Kasumi-1 (cell line): Measurements from ENCODE around the gene IFNG-AS1.

Source experiments
- DNase-seq, 2 experiments: peaks; one replicate each; lab custom pipeline; 2025; lab: John Stamatoyannopoulos, UW

The IFNG-AS1 gene

DNA sequence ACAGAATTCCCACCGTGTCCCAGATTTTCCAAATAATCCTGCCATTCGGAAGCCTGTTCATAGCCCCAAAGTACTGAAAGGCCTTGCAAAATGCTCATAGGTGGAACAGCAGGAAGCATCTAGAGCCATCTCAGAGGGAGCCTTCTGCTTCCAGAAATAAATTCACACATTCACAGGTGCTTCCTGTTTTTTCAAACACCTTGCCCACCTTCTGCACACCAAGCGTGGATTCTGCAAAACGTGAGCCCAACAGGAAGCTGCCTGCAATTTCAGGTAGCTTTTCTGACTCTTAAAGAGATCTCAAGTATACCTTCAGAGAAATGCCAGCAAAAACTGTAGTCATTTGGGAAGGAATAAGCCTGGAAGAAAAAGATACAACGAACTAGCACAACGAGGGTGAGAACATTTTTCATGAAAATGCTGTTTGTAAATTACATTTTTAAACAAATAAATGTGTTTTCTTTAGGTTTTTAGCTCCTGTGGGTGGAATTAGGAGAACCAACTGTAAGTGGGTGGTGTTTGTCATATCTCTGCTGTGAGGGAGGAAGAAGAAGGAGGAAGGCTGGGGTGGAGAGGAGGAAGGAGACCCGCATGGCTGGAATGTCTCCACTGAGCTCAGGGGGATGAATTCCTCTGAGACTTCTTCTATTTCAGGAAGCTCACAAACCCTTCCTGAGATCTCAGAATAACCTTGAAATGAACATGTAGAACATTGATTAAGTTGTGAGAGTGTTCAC is at the start of gene IFNG-AS1:
IFNG-AS1 (plus strand) TSS at position 264 of the 737 bp plus-strand sequence.
- DNase-seq = no peak

DNA sequence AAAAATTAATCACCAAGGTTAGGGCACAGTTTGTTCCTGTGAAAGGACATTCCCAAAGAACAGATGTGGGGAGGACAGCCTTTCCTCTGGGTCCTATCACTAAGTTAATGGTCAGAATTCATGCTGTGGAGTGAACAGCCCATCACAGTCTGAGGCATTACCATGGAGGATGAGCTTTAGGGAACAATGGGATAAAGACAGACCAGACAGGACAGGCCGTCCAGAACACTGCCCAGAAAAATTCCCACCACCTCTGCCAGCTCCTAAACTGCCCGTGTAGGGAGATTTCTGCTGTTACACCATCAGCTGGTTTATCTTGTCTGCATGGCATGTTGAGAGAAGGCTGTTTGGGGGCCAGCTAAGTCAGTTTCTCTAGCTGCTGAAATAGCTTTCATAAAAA is 49.6 kb upstream of the IFNG-AS1 start:
- DNase-seq = no peak

DNA sequence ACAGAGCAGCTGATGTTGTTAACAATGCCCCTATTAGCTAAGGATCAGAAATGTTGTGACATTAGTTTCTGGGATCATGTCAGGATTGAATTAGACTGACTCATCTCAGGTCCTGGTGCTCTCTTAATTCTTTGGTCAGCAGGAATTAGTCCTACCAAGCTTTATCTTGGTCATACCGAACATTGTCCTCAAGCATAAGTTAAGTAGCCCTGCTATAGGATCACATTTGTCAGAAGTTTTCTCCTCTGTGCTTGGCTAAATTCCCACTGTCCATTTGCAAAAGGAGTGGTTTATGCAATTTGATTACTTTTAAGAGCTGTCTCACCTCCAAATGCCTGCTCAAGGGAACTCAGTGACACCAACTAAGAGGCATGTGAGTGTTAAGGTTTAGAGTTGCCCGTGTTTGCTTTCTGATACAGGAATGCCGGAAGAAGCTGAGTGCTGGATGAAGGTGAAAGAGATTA is 48.4 kb upstream of the IFNG-AS1 start:
- no peak for DNase-seq

DNA sequence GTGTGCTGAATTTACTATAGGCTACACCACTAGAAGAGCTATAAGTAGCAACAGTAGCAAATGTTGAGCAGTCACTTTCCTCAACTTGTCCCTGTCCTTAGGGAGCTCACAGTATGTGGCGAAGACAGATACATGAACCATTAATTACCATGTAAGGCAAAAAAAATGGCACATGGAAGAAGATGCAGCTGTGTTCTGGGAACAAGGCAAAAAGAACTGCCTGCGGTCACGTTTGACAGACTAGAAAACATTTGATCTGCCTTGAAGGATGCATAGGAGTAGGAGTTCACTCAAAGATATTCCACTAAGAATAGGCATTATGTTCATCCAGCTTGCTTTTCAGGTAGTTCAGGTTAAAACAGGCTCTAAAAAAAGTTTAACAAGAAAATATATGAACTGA is 46.5 kb upstream of the IFNG-AS1 start:
- no peak for DNase-seq

DNA sequence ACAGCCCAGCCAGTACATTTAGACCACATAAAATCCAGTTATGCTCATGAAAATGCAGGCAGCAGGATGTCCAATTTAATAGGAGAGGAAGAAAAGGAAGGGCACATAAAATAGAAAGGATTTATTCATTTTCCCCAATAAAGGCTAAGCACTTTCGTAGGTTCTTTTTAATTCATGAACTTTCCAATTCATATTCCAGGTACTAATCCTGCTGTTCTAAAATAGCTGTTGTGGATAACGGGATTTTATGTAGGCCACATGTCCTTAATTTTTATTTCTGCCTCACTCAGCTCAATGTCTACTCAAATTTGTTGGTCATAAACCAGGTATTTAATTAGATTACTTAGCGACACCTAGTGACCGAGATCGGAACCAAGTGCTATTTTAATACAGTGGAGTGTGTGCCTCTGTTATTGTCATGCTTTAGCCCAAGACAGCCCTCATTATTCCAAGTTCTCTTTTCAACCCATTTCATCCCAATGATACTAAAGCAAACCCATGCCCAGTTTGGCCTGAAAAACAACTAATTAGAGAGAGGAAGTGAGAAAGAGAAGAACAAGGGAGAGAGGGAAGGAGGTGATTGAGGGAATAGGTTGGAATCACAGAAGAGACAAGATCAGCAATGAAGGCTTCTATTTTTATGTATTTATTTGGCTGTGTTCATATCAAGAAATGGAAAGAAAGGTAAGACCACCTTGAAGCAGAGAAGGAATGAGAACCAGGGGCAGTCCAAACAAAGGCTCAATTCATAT is 45.9 kb upstream of the IFNG-AS1 start:
- peak; percentile 80 to 89 for DNase-seq

DNA sequence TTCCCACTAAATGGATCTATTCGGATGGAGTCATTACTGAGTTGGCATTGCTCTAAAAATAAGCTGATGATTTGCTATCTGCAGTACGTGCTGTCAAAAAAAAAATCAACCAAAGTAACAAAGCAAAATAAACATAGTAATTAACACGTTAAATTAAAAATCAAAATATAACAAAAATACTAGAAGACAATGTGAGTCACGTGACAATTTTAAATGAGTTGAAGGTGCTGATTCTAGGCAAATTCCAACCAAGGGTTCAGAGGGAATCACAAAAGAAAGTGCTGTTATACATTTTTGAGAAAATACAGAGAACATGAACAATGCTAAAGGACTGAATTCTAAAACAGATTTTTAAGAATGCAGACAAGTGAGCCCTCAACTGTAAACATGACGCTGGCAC is 45.2 kb upstream of the IFNG-AS1 start:
- no peak for DNase-seq

DNA sequence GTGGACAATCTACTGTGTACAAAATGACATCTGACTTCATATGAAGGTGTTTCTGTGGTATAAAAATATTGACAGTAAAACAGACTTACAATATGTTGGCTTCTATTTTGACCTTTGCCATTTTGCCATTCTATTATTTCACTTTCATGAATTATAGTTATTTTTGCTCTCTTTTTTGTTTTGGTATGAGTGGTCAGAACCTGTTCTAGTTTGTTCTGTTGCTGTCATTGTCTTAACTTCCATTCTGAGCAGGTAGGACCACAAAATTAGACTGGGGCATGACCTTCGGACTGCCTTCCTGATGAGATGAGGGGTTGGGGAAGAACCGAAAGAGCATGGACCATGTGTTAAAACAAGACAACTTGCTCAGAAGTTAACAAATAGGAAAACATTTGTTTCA is 36.5 kb upstream of the IFNG-AS1 start:
- no peak for DNase-seq

DNA sequence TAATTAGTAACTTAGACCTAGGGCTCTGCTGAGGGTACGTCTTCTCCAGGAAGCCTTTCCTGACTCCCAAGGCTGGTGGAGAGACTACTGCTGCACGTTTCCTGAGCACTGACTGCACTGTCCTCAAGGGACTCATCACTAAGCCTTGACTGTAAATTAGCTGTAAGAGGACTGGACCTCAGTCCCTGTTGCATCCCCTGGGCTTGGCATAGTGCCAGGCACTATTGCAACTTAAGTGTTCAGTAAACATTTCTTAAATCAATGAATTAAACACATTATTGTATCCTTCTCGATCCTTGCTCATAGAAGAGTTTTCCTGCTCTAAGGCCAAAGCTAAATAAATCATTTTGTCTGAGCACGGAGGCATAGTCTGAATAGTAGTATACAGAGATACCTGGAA is 31.9 kb upstream of the IFNG-AS1 start:
- no peak for DNase-seq

DNA sequence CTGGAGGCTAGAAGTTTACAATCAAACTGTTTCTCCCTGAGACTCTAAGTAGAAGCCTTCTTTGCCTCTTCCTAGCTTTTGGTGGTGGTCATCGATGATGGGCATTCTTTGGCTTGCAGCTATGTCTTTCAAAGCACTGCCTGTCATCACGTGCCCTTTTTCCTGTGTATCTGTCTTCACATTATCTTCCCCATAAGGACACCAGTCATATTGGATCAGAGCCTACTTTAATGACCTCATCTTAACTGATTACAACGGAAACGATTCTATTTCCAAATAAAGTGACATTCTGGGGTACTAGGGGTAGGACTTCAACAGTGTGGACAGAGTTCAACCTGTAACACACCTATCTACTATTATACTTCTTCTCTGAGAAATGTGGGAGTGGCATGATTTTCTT is 31.1 kb upstream of the IFNG-AS1 start:
- no peak for DNase-seq

DNA sequence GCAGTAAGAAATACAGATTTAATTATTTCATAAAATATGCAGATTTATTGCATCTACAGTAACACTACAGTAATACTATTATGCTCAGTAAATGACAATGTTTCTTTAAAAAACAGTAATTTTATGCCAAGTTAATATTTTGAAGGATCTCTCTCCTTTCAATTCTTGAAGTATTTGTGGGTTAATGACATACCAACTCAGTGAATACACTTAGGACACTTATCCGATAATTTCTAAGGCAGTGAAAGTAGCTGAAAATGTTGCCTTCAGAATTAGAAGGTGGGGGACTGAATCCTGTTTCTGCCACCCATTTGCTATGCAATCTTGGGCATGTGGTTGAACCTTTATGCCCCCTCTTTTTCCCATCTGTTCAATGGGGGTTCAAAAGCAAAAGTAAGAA is 24.8 kb upstream of the IFNG-AS1 start:
- DNase-seq = no peak

DNA sequence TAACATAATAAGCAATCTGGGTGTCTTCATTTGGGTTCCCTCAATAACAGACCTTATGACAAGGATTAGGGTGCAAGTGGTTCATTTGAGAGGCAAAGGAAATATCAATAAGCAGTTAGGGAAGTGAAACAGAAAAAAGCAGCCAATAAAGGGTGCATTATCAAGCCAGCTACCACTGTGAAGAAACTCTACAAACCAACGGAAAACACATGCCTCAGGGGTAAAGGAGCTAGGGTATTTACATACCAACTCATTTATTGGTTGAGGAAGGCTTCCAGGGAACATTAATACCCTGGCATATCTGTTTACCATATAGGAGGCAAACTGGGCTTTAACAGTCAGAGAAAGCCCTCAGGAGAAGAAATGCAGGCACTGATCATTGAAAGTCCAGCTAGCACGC is 22.7 kb upstream of the IFNG-AS1 start:
- DNase-seq = no peak

DNA sequence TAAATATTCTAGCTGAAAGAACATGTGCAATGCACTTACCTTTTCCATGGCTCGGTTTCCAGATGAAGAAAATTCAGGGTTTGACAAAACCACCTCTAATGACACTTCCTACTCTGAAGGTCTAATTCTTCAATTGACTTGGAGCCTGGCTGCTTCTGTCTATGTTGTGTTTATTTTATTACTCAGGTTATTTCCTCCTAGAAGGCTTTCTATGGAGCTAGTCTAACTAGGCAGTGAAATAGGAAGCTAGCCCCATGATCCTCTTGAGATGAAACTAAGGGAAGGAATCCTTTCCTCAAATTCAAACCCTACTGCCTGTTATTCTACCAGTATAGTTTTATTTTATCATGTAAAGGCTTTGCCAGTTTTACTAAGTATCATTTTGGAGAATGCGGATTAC is 20.9 kb upstream of the IFNG-AS1 start:
- no peak for DNase-seq

DNA sequence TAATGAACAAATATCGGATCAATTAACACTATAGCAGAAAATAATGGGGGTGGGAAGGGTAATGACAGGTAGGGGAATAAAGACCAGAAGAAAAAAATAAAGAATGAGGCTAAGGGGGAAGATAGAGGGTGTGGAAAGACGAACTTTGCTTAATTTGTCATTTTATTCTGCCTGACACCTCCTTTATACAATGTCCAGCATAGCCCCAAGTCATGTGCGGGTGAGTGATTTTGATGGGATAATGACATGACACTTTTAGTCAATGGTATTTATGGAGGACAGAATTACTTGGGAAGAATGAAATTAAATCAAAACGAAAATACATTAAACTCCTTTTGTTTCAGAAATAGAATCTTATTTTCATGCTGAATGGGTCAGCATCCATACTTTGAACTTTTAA is 20.5 kb upstream of the IFNG-AS1 start:
- no peak for DNase-seq

DNA sequence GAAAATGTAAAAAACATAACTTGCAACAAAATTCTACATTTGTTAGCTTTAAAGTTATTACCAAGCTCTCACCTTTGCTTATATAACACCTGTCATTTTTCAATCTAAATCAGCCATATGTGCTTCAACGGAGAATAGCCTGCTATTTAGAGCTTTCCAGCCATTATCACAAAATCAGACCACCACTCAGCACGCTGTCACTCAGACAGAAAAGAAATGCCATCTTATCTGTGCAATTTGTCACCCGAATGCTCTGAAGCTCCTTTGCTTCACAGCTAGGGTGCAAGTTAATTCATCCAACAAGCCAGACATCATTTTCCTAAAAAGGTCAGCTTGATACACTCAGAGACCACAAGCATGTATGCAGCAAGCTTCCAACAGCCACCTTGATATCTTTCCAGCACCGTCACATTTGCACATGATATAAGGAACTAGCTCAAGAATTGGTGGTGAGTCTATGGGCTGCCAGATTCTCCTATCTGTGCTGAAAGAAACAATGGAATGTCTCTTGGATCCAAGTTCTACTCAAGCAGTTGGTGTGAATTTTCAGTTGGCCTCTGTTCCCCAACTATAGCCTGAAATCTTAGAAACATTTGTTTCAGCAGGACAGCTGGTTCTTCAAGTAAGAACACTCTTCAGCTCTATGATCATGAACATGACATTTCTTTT is 20.0 kb upstream of the IFNG-AS1 start:
- DNase-seq = no peak

DNA sequence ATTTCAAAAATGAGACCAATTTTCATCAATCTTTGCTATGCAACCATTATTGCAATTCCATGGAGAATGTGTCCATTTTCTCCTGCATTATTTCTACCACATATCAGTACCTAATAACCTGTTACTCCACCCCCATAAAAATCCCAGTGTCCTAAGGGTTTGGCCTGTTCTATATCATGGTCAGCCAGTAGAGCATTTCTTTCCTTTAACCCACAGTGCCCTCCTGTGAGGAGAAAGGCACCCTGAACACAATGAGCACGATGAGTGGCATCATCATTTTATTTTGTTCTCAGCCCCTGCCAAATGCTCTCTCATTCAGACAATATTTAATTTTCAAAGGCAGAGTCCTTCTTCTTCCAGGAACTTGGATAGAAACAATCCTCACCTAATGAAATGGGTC is 11.6 kb upstream of the IFNG-AS1 start:
- no peak for DNase-seq

DNA sequence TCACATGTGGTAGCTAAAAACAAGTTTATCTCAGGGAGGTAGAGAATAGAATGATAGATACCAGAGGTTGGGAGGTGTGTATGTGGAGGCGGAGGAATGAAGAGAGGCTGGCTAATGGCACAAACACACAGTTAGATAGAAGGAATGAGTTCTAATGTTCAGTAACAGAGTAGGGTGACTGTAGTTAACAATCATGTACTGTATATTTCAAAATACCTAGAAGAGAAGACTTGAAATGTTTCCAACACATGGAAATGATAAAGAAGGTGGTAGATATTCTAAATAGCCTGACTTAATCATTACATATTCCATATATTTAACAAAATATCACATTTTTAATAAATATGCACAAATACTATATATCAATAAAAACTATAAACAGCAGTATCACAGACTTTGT is 8.9 kb upstream of the IFNG-AS1 start:
- no peak for DNase-seq

DNA sequence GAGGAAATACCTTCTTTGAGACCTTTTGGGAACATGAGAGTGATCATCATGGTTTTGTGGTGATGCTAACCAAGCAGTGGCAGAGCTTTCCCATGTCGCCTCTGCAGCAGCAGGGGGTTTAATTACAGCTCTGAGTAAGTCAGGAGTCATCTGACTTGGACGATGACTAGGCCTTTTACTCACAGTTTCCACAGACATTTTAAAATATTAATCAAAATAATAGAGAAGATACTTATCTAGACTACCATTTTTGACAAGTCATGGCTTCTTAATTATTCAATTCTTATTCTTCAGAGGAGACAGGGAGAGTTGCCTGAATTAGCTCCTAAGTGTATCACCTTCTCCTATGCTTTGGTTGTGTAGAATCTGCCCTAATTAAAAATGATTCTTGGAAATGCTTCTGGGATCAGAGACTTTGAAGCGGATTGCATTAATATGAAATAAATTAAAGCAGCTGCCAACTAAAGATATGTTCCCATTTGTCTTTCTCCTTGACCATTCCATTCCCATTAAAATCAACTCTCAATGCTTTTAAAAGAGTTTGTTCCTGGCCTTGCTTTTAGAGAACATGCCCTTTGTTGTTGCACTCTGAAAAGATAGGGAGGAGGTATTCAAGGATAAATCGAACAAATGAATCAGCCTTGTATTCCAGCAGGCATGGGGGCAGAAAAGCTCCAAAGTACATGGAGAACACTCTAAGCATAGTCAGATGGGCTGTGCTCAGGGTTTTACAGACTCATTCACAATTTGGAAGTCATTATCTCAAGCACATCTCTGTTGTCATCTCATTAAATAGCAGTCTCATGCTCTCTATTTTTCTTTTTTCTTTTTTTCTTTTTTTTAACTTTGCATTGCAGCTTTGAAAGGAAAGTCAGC is 7.7 kb upstream of the IFNG-AS1 start:
- DNase-seq = no peak

DNA sequence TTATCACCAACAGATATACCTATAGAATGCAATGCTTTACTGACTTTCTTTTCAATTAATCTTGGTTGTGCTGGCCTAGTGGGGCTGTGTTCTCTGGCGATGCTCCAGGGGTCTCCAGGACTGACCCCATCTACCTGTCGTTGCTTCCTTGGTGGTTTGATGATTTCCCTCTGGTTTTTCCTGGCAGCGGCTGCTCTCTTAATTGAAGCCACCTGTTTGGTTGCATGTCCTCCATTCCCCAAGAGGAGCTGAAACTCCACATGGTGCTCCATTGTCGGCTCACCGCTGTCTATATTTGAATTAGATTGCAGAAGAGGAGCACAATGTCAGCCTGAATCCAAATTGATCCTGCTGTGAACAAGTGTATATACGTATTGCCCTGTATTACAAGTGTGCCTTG is 7.1 kb upstream of the IFNG-AS1 start:
- no peak for DNase-seq

DNA sequence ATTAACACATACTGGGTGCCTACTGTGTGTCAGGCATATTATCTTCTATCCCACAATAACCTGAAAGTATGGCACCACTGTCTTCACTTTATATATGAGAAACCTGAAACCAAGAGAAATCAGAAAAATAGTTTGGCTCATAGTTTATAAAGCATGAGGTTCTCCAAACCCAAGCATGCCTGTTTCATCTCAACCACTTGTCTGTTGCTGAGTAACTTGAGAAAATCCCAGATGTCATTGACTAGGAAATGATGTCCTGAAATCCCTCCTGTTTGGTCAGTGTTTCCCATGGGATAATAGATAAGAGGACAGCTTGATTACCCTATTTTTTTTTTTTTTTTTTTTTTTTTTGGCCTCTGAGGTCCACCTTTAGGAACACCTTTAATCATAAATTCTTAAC is 2.6 kb upstream of the IFNG-AS1 start:
- no peak for DNase-seq

DNA sequence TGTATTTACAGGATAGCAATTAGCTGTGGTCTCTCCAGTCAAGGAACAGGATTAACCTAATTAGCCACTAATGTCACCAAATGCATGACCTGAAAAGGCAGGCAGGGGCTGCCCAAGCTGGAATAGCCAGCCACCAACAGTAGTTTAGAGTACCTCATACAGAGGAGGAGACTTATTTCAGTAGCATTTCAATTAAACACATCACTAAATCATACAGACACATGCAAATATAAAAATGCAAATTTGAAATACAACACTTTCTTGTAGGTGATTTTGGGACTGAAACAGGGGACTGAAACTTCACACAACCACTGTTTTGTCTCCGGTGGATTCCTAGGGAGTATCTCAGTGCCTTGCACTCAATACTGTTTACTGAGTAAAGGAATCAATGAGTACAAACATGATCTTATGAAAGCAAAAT is 636 bp upstream of the IFNG-AS1 start:
- DNase-seq = no peak

DNA sequence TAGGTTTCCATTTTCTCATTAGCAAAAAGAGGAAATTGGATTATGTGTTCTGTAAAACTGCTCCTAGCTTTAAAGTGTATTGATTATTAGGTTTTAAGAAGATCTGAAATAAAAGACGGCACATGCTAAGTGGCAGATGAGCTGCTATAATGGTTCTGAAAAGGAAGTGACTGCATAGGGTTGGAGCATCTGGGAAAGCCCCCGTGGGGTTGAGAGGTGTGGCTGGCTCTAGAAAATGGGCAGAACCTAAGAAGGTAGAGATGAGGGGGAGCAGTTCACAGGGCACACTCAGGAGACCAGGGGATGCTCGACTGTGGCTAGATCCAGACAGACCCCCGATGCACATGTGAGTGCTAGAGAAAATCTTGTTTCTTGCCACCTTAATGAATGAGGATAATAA is 1.9 kb downstream of the IFNG-AS1 start:
- DNase-seq = no peak

DNA sequence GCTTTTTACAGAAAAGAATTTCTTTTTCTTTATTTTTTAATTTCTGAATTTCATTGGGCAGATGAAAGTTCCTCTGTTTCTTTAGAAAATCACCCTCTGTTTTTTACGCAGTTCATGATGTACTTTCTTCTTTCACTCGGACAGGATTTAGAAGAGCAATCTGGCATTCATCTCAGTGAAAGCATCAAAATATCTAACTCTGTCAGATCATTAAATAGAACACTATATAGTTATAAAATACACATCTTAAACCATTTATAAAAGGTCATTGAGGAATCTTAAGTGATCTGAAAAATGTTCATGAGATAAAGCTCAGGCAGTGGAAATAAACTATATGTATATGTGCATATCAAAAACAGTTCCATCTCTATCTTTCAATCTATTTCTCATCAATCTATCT is 3.9 kb downstream of the IFNG-AS1 start:
- DNase-seq = no peak
